GM12801 (cell line): ENCODE measurements around the gene ATOH7.

Experiments
- CTCF ChIP-seq: IDR thresholded peaks from one replicate; pipeline ENCODE4 v1.5.1; 2011; ENCODE audit warnings: control low read depth; ENCODE audit not compliant: insufficient read length; ENCODE audit errors: extremely low read depth

The ATOH7 gene

GRCh38 chr10:68239596-68240150 lies 7.8 kb upstream of the ATOH7 start:
- TF ChIP-seq CTCF = no peak

GRCh38 chr10:68239069-68239468 lies 7.2 kb upstream of the ATOH7 start:
- TF ChIP-seq CTCF = no peak

GRCh38 chr10:68238371-68238770 lies 6.5 kb upstream of the ATOH7 start:
- TF ChIP-seq CTCF = no peak

- no peak for TF ChIP-seq CTCF
Measured at GRCh38 chr10:68237173-68237572, 5.3 kb upstream of the ATOH7 start.

GRCh38 chr10:68235581-68235980 lies 3.7 kb upstream of the ATOH7 start:
- TF ChIP-seq CTCF = no peak

GRCh38 chr10:68235111-68235510 lies 3.2 kb upstream of the ATOH7 start:
- TF ChIP-seq CTCF = no peak

GRCh38 chr10:68233046-68233445 lies 1.1 kb upstream of the ATOH7 start:
- TF ChIP-seq CTCF = no peak
